ENCODE results near the gene PMPCA. TPM values are rescaled to one million over a fixed set of nuclear protein-coding genes. Genes with fewer than 3 reads are reported as not detected.

Gene PMPCA
- polyA plus RNA-seq, 1 donor: 35.3 TPM

- no peak for DNase-seq (ENCODE audit: low read depth)
These were observed 45.8 kb downstream of the PMPCA start for GRCh38 chr9:136456258-136456657.

- DNase-seq (ENCODE audit: low read depth): no peak
These were observed 46.9 kb downstream of the PMPCA start for GRCh38 chr9:136457326-136457725.

- no peak for DNase-seq (ENCODE audit: low read depth)
These were observed 49.0 kb downstream of the PMPCA start for GRCh38 chr9:136459425-136459824.

- no peak for DNase-seq (ENCODE audit: low read depth)
These were observed 50.4 kb downstream of the PMPCA start for GRCh38 chr9:136460772-136461325.

GRCh38 chr9:136462664-136463063 lies 52.2 kb downstream of the PMPCA start:
- no peak for DNase-seq (ENCODE audit: low read depth)

GRCh38 chr9:136463578-136463977 lies 53.1 kb downstream of the PMPCA start:
- no peak for DNase-seq (ENCODE audit: low read depth)

GRCh38 chr9:136464241-136464640 lies 53.8 kb downstream of the PMPCA start:
- DNase-seq (ENCODE audit: low read depth): no peak

GRCh38 chr9:136465500-136466154 lies 55.2 kb downstream of the PMPCA start:
- no peak for DNase-seq (ENCODE audit: low read depth)

GRCh38 chr9:136466155-136466541 lies 55.7 kb downstream of the PMPCA start:
- no peak for DNase-seq (ENCODE audit: low read depth)

GRCh38 chr9:136467766-136468165 lies 57.3 kb downstream of the PMPCA start:
- no peak for DNase-seq (ENCODE audit: low read depth)

GRCh38 chr9:136470356-136470755 lies 59.9 kb downstream of the PMPCA start:
- DNase-seq (ENCODE audit: low read depth): no peak

- DNase-seq (ENCODE audit: low read depth): no peak
These were observed 60.5 kb downstream of the PMPCA start for GRCh38 chr9:136470792-136471469.

GRCh38 chr9:136471802-136472487 lies 61.5 kb downstream of the PMPCA start:
- DNase-seq (ENCODE audit: low read depth): no peak

GRCh38 chr9:136472640-136473353 lies 62.3 kb downstream of the PMPCA start:
- DNase-seq (ENCODE audit: low read depth): no peak

- DNase-seq (ENCODE audit: low read depth): no peak
These were observed 62.9 kb downstream of the PMPCA start for GRCh38 chr9:136473354-136473721.

Other genes starting within 250 kb of the PMPCA start
- not detected for gene LHX3, start 205.5 kb upstream of the PMPCA start, polyA plus RNA-seq (ENCODE audit: insufficient read length)
- 6.6 TPM for gene QSOX2, start 164.8 kb upstream of the PMPCA start, polyA plus RNA-seq (ENCODE audit: insufficient read length)
- 0.06 TPM for gene CCDC187, start 106.6 kb upstream of the PMPCA start, polyA plus RNA-seq (ENCODE audit: insufficient read length)
- 26.0 TPM for gene GPSM1, start 83.1 kb upstream of the PMPCA start, polyA plus RNA-seq (ENCODE audit: insufficient read length)
- gene DNLZ, start 46.9 kb upstream of the PMPCA start, polyA plus RNA-seq (ENCODE audit: insufficient read length): 7.4 TPM
- gene CARD9, start 37.0 kb upstream of the PMPCA start, polyA plus RNA-seq (ENCODE audit: insufficient read length): 0.82 TPM
- gene SNAPC4, start 10.5 kb upstream of the PMPCA start, polyA plus RNA-seq (ENCODE audit: insufficient read length): 5.4 TPM
- gene ENTR1, start within 50 bp of the PMPCA start, polyA plus RNA-seq (ENCODE audit: insufficient read length): 29.3 TPM
- gene INPP5E, start 29.2 kb downstream of the PMPCA start, polyA plus RNA-seq (ENCODE audit: insufficient read length): 10.9 TPM
- gene SEC16A, start 72.4 kb downstream of the PMPCA start, polyA plus RNA-seq (ENCODE audit: insufficient read length): 30.9 TPM
- 24.8 TPM for gene NOTCH1, start 135.4 kb downstream of the PMPCA start, polyA plus RNA-seq (ENCODE audit: insufficient read length)